Measurements from ENCODE around the gene ABHD18. TPM values are rescaled to one million over a fixed set of nuclear protein-coding genes. Genes with fewer than 3 reads are reported as not detected.
"Not testable (repeated sequence)": the region's sequence is repeated elsewhere in the genome, so short reads cannot be mapped to it uniquely, and the experiment has no call there.

ABHD18 gene
- polyA plus RNA-seq, 1 donor from 2014 or later, result 17.5 TPM

- not testable (repeated sequence) for H3K9ac ChIP-seq (ENCODE audit: low read length); H3F3A ChIP-seq (ENCODE audit: insufficient read depth, low read length, poor library complexity, severe bottlenecking)
Observed at GRCh38 chr4:128055441-128056206, 90.4 kb downstream of the ABHD18 start.

GRCh38 chr4:128056396-128056795 is 91.2 kb downstream of the ABHD18 start:
- Histone ChIP-seq H3K4me2 (ENCODE audit: low read length) (no peak overlapping the region), H3K4me3 (ENCODE audit: low read length) (no peak overlapping the region), H3K79me2 (replicated peaks; ENCODE audit: insufficient read depth, low read length) (no peaks in the 10 kb centered on the region), H2AFZ (ENCODE audit: low read depth, low read length) (no peak overlapping the region), H3K27me3 (ENCODE audit: insufficient read depth, low read depth, low read length) (no peaks in the 10 kb centered on the region), H3K9me3 (ENCODE audit: low read length) (no peaks in the 10 kb centered on the region), H3K36me3 (ENCODE audit: insufficient read depth, low read length) (no peaks in the 10 kb centered on the region), H3K9ac (ENCODE audit: low read length) (no peak overlapping the region), H3K27ac (ENCODE audit: low read length) (no peak overlapping the region), H3F3A (ENCODE audit: insufficient read depth, low read length, poor library complexity, severe bottlenecking) (no peaks in the 10 kb centered on the region), H4K20me1 (ENCODE audit: insufficient read depth) (no peaks in the 10 kb centered on the region), H3K9me2 (ENCODE audit: insufficient read depth, low read length) (no peaks in the 10 kb centered on the region)
- TF ChIP-seq TAF1 (IDR thresholded peaks at IDR 0.05; ENCODE audit: low read depth) (no peak), CTCF (IDR thresholded peaks at IDR 0.05; ENCODE audit: poor library complexity, severe bottlenecking) (no peak), MXI1 (conservative IDR thresholded peaks at IDR 0.05; ENCODE audit: poor library complexity, severe bottlenecking) (no peak), EP300 (conservative IDR thresholded peaks at IDR 0.05; ENCODE audit: poor library complexity, severe bottlenecking) (no peak), RAD21 (conservative IDR thresholded peaks at IDR 0.05) (no peak), EZH2 (IDR thresholded peaks at IDR 0.05; ENCODE audit: borderline replicate concordance, insufficient read depth, low read length, poor library complexity, severe bottlenecking) (no peak), SMC3 (conservative IDR thresholded peaks at IDR 0.05; ENCODE audit: poor library complexity) (no peak), POLR2AphosphoS5 (IDR thresholded peaks at IDR 0.05) (no peak), REST (IDR thresholded peaks at IDR 0.05; ENCODE audit: borderline replicate concordance) (no peak)

More at GRCh38 chr4:128055441-128056206, 90.4 kb downstream of the ABHD18 start:
- H3K36me3 ChIP-seq (ENCODE audit: insufficient read depth, low read length); H2AFZ ChIP-seq (ENCODE audit: low read depth, low read length); H3K27ac ChIP-seq (ENCODE audit: low read length); H4K20me1 ChIP-seq (ENCODE audit: insufficient read depth); H3K4me3 ChIP-seq (ENCODE audit: low read length); H3K9me3 ChIP-seq (ENCODE audit: low read length); H3K27me3 ChIP-seq (ENCODE audit: insufficient read depth, low read depth, low read length); H3K4me2 ChIP-seq (ENCODE audit: low read length); H3K9me2 ChIP-seq (ENCODE audit: insufficient read depth, low read length); H3K79me2 ChIP-seq (replicated peaks; ENCODE audit: insufficient read depth, low read length): not testable (repeated sequence)
